ENCODE data around the gene ACKR2.

Gene ACKR2

DNA sequence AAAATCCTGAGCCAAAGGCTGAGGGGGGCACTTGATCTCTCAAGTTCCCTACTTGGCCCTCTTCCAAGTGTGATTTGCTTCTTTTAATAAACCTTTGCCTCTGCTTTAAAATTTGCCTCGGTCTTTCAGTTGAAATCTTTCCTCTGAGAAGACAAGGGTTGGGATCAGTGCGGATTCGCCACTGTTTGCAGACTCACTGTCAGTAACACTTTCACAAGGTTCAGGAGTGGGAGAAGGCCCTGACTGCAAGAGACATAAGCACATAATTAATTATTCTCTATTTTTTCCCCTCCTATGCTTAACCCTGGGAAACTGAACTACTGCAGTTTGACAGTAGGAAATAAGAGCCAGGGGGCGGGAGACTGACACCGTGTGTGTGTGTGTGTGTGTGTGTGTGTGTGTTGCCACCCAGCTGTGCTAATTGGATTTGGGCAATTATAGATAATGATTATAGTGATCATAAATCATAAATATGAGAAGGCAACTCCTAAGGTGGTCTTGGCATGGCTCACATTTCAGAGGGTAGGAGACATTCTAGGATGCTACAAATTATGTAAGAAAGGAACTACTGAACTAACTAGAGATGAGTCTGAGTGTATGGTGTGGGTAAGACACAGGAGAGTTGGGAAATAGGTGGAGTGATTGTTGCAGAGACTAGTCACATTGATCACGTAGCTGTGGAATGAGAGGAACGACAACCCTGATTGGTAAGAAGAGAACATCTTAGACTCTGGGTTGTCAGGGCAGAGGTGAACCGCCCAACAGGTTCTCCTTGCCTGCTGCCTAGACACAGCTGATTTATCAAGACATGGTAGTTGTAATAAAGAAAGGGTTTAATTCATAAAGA, 91.2 kb downstream of the ACKR2 start:
- no peak for DNase-seq
- no peaks in the 10 kb centered on the region for H3K36me3 ChIP-seq
- no peaks in the 10 kb centered on the region for H3K9me3 ChIP-seq
- no peak for TF ChIP-seq CTCF (IDR thresholded peaks at IDR 0.05; ENCODE audit: low read depth, low read length)
- H3K4me3 ChIP-seq (ENCODE audit: low read depth, low read length) = no peak overlapping the region
- H3K4me1 ChIP-seq = 0 out of 2 replicates have a peak, but pooled peaks cover 6% of the 10 kb centered on the region
- H3K27me3 ChIP-seq = no peaks in the 10 kb centered on the region

- Histone ChIP-seq H3K36me3 (no peaks in the 10 kb centered on the region), H3K4me3 (ENCODE audit: low read depth, low read length) (no peak overlapping the region), H3K27me3 (no peaks in the 10 kb centered on the region), H3K9me3 (no peaks in the 10 kb centered on the region), H3K4me1 (0 out of 2 replicates have a peak, but pooled peaks cover 6% of the 10 kb centered on the region)
- no peak for DNase-seq
- no peak for TF ChIP-seq CTCF (IDR thresholded peaks at IDR 0.05; ENCODE audit: low read depth, low read length)
Measured at GRCh38 chr3:42901073-42901415, 91.8 kb downstream of the ACKR2 start.

DNA sequence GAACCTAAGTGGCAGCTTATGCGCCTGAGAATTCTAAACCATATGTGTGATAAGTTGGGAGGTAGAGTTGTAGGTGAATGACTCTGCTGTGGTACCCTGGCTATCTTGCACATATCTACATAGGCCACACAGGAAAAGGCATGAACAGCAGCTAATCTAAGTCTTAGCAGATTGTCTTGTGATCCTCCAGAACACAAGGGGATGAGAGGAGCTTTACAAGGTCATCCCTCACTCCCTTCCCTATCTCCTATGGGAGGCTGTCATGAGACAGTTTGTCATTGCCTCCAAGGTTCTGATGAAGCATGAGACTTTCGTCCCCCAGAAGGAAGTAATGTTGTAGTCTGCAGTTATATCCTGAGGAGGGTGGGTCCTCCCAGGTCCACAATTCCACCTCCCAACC, 93.0 kb downstream of the ACKR2 start:
- H3K36me3 ChIP-seq = no peaks in the 10 kb centered on the region
- 0 out of 2 replicates have a peak, but pooled peaks cover 6% of the 10 kb centered on the region for H3K4me1 ChIP-seq
- H3K4me3 ChIP-seq (ENCODE audit: low read depth, low read length) = no peak overlapping the region
- no peaks in the 10 kb centered on the region for H3K27me3 ChIP-seq
- H3K9me3 ChIP-seq = no peaks in the 10 kb centered on the region
- no peak for DNase-seq
- TF ChIP-seq CTCF (IDR thresholded peaks at IDR 0.05; ENCODE audit: low read depth, low read length) = no peak

DNA sequence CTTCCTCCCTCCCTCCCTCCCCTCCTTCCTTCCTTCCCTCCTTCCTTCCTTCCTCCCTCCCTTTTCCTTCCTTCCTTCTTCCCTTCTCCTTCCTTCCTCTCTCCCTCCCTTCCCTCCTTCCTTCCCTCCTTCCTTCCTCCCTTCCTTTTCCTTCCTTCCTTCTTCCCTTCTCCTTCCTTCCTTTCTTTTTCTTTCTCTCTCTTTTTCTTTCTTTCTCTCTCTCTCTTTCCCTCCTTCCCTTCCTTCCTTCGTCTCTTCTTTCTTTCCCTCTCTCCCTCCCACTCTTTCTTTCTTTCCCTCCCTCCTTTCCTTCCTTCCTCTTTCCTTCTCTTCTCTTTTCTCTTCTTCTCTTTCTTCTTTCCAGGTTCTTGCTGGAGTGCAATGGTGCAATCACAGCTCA, 94.8 kb downstream of the ACKR2 start:
- Histone ChIP-seq H3K36me3 (no peaks in the 10 kb centered on the region), H3K9me3 (no peaks in the 10 kb centered on the region), H3K4me3 (ENCODE audit: low read depth, low read length) (no peak overlapping the region), H3K4me1 (0 out of 2 replicates have a peak, but pooled peaks cover 6% of the 10 kb centered on the region), H3K27me3 (no peaks in the 10 kb centered on the region)
- DNase-seq = no peak
- no peak for TF ChIP-seq CTCF (IDR thresholded peaks at IDR 0.05; ENCODE audit: low read depth, low read length)

GRCh38 chr3:42905740-42906069, 96.5 kb downstream of the ACKR2 start:
- Histone ChIP-seq H3K27me3 (no peaks in the 10 kb centered on the region), H3K9me3 (no peaks in the 10 kb centered on the region), H3K36me3 (no peaks in the 10 kb centered on the region), H3K4me3 (ENCODE audit: low read depth, low read length) (no peak overlapping the region), H3K4me1 (0 out of 2 replicates have a peak, but pooled peaks cover 6% of the 10 kb centered on the region)
- no peak for DNase-seq
- no peak for TF ChIP-seq CTCF (IDR thresholded peaks at IDR 0.05; ENCODE audit: low read depth, low read length)

DNA sequence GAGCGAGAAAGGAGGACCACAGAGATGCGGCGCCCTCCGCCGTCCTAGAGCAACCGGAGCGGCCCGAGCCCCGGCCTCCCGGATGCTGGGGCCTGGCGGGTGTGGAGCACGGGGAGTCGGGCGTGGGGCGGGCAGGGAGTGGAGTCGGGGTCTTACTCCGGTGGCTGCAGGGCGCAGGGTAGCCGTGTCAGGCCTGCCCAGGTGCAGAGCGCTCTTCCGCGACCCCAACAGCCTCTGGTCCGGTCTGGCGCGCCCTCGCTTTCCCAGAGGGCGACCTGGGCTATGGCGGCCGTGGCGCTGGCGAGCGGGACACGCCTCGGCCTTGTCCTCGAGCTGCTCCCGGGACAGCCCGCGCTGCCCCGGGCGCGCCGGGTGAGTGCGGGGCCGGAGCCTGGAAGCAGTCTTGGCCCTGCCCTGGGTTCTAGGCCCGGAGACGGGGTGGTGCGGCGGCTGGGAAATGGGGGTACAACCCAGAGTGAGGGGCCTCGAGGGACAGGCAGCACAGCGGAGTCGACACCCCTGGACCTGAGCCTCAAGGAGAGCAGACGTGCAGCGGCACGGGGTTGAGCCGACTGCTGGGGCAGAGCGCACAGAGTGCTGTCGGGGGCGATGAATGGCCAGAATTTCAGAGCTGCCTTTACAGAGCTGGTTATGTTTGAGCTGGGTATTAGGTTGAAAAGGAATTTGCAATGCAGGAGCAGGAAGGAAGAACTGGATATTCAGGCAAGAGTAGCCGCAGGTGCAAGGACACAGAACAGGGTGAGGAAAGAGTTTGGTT, 97.0 kb downstream of the ACKR2 start, which contains the start of gene ZNF662:
ZNF662 (plus strand) TSS at position 73 of the 778 bp plus-strand sequence. CDS start 1,973 bp downstream, outside the sequence.
- no peaks in the 10 kb centered on the region for H3K9me3 ChIP-seq
- no peaks in the 10 kb centered on the region for H3K36me3 ChIP-seq
- 0 out of 2 replicates have a peak, but pooled peaks cover 6% of the 10 kb centered on the region for H3K4me1 ChIP-seq
- TF ChIP-seq CTCF (IDR thresholded peaks at IDR 0.05; ENCODE audit: low read depth, low read length) = no peak
- DNase-seq = no peak
- H3K27me3 ChIP-seq = no peaks in the 10 kb centered on the region
- H3K4me3 ChIP-seq (ENCODE audit: low read depth, low read length) = no peak within 1 kb of the TSS

Data from BE2C (cell line).